HG02588 (cell line): ENCODE results near the gene SCAI.
"Not testable (repeated sequence)": the region's sequence is repeated elsewhere in the genome, so short reads cannot be mapped to it uniquely, and the experiment has no call there.

Experiments used
- ATAC-seq: cut with Tn5 transposase; IDR thresholded peaks from one replicate; pipeline ENCODE4 v1.9.1; 2021; ENCODE audit warnings: mild to moderate bottlenecking, moderate library complexity; ENCODE audit not compliant: unreplicated experiment

The SCAI gene

DNA sequence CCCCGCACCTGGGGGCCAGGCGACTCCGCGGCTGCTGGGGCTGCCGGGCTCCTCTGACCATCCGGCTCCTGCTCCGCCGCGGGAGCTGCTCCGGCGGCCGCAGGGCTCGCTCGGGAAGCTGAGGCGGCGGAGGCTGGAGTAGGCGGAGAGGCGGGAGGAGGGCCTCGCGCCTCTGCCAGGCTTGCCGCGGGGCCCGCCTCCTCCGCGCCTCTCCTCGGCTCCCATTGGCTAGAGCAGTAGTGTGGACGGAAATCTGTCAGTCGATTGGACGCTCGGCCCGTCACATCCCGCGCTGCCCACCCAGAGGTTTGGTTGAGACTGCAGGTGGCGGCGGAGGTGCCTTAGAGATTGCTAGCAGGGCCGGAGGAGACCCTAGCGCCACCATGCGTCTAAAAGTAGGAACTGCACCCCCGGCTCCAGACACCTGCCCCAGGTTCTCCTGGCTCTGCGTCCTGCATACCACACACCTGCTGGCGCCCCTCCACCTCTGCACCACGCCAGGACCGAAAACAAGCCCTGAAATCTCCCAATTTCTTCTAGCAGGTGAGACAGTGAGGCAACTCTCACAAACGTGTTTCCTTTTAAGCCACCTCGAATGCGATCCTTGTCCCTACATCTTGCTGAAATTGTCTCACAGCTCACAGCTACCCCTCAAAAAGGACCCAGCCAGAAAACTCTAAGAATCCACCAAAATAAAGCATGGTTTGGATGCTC, at the start of gene SCAI:
SCAI (minus strand) TSS at position 152 of the 714 bp plus-strand sequence; CDS start at position 61, 91 bp downstream.
- peak; percentile 98 for ATAC-seq

GRCh38 chr9:125190361-125190801, 47.1 kb upstream of the SCAI start:
- no peak for ATAC-seq

GRCh38 chr9:125189361-125190289, 46.3 kb upstream of the SCAI start, which contains the start of gene PPP6C:
TSS of gene PPP6C (minus strand) at chr9:125189803. CDS start at chr9:125189718, 85 bp downstream.
- ATAC-seq, result peak; percentile 95

- ATAC-seq, result peak; percentile 5
Measured at GRCh38 chr9:125189011-125189360, 45.7 kb upstream of the SCAI start.

DNA sequence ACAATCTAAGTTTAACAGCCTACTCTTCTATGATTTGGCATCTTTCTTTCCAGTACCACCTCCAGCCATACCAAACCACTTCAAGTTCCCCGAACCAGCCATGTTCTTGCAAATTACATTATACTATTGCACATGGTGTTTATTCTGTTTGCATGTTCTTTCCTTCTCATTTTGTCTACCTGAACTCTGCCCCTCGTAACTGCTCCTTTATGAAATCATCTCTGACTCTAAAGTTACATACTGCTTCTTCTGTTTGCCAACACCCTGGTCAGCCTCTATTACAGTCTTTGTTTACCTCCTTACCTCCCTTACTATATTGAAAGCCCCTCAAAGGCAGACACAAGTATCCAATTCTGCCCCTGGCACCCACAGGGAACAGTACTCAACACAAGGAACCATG, 40.2 kb upstream of the SCAI start:
- ATAC-seq, result no peak

DNA sequence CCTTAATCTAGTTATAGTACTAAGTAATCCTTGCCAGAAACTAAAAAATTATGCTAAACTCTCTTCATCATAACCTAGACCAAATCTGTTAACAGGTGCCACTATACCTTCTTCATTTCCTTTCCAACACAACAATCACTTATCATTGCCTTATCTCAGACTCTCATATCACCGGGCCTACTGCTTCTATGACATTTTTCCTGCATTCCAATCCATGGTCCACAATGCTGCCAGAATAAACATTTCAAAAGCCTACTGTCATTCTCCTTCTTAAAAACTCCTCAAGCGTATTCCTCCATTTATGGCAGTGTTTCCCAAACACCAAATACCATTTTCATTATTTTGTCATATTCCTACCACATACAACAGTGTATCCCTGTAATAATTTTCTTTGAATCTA, 39.7 kb upstream of the SCAI start:
- no peak for ATAC-seq

DNA sequence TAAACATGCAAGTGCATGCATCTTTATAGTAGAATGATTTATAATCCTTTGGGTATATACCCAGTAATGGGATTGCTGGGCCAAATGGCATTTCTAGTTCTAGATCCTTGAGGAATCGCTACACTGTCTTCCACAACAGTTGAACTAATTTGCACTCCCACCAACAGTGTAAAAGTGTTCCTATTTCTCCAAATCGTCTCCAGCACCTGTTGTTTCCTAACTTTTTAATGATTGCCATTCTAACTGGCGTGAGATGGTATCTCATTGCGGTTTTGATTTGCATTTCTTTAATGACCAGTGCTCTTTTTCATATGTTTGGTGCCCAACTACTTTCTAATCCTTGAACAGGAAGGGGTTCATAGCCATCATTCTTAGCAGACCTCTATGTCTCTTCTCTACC, 38.4 kb upstream of the SCAI start:
- ATAC-seq, result not testable (repeated sequence)

GRCh38 chr9:125180876-125181275, 37.5 kb upstream of the SCAI start:
- no peak for ATAC-seq

GRCh38 chr9:125179776-125180175, 36.4 kb upstream of the SCAI start:
- ATAC-seq, result not testable (repeated sequence)

GRCh38 chr9:125177888-125178287, 34.6 kb upstream of the SCAI start:
- no peak for ATAC-seq

GRCh38 chr9:125176636-125177035, 33.3 kb upstream of the SCAI start:
- ATAC-seq, result no peak

DNA sequence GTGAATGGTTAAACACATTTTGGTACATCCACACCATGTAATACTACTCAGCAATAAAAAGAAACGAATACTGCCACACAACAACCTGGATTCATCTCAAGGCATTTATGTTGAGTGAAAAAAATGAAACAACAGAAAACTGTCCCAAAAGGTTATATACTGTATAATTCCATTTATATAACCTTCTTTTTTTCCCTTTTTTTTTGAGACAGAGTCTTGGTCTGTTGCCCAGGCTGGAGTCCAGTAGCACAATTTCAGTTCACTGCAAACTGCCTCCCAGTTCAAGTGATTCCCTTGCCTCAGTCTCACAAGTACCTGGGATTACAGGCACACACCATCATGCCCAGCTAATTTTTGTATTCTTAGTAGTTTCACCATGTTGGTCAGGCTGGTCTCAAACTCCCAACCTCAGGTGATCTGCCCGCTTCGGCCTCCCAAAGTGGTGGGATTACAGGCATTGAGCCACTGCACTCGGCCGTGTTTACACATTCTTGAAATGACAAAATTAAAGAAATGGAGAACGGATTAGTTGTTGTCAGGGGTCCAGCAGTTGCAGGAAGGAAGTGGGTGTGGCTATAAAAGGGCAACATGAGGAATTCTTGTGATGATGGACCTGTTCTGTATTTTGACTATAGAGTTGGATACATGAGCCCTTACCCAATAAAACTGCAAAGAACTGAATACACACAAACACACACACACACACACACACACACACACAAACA, 28.9 kb upstream of the SCAI start:
- ATAC-seq, result no peak

DNA sequence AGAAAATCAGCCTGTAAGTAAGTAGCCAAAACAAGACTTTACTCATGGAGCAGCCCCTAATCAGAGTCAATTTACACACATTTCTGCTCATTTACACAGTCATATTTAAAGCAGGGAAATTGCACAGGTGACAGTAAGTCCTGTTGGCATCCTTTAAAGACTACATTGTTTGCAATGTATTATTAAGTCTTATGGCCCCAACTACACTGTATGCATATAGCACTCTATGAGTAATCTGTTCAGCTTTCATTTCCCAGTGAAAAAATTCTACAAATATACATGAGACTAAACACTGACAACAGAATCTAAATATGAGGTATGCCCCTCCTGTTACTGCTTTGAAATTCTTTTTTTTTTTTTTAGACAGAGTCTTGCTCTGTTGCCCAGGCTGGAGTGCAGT, 26.6 kb upstream of the SCAI start:
- ATAC-seq, result no peak

- ATAC-seq, result no peak
Measured at GRCh38 chr9:125166762-125167161, 23.4 kb upstream of the SCAI start.

DNA sequence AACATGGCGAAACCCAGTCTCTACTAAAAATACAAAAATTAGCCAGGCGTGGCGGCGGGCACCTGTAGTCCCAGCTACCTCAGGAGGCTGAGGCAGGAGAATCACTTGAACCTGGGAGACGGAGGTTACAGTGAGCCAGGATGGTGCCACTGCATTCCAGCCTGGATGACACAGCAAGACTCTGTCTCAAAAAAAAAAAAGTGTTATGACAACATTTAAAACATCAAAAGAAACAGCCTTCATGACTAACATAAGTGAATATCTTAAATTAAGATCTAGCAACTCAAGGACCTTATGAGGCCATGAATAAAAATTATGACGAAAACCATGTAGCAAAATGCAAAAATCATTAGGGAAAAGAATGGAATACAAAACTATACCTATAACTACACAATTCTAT, 19.6 kb upstream of the SCAI start:
- not testable (repeated sequence) for ATAC-seq

DNA sequence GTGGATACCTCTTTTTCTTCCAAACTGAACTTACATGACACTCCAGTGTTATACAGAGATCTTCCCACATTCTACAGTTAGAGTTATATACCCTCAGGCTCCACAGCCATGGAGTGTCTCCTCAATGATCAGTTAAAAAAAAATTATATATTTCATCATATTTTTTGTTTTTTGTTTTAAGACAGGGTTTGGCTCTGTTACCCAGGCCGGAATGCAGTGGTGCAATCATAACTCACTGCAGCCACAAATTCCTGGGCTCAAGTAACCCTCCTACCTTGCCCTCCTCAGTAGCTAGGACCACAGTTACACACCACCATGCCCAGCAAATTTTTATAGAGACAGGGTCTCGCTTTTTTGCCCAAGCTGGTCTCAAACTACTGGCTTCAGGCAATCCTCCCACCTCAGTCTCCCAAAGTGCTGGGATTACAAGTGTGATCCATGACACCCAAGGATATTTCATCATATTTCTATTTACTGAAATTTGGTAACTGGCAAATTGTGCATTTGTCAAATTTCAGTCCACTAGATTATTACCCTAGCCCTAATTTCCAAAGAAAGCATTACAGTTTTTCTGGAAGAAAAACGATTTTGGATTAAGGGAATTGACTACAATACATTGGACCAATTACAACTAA, 18.1 kb upstream of the SCAI start:
- ATAC-seq, result no peak

GRCh38 chr9:125160750-125161149, 17.4 kb upstream of the SCAI start:
- ATAC-seq, result no peak

DNA sequence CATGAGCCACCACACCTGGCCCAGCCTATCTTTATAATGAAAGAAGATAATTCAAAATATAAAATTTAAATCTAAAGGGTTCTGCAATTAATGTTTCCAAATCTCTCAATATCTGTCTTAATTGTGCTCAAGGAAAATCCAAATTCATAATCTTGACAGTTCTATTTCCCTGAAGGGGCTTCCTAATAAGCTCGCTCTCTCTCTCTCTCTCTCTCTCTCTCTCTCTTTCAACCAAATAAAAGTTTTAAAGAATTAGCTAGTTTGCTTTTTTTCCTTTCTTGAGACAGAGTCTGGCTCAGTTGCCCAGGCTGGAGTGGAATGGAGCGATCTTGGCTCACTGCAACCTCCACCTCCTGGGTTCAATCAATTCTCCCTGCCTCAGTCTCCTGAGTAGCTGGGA, 13.2 kb upstream of the SCAI start:
- ATAC-seq, result no peak

DNA sequence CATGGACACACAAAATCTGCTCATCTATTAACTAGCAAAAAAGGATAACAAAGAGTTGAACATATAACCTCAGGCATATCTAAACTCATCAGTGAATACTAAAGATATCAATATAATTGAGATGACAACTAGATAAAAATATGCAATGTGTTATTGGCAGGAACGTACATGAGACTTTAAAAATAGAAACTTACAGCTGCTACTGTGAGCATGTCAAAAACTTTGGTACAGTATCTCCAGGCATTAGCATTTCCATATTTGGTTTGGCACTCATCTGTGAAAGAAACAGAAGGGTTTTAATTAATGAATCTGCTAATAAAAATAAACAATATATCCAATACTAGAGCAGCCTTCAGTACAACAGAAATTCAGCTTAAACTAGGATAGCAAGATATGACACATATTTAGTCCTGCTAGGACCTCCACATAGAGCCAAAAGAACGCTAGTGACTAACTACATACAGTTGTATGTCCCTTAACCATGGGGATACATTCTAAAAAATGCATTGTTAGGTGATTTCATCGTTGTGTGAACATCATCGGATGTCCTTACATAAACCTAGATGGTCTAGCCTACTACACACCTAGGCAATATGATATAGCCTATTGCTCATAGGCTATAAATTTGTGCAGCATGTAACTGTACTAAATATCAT, 10.5 kb upstream of the SCAI start:
- no peak for ATAC-seq

GRCh38 chr9:125151730-125152129, 8.4 kb upstream of the SCAI start:
- ATAC-seq, result no peak
